Measurements from ENCODE around the gene CYTL1. TPM values are rescaled to one million over a fixed set of nuclear protein-coding genes. Genes with fewer than 3 reads are reported as not detected.

CYTL1 gene
- total RNA-seq, 1 experiment from 2014 or later: not detected

DNA sequence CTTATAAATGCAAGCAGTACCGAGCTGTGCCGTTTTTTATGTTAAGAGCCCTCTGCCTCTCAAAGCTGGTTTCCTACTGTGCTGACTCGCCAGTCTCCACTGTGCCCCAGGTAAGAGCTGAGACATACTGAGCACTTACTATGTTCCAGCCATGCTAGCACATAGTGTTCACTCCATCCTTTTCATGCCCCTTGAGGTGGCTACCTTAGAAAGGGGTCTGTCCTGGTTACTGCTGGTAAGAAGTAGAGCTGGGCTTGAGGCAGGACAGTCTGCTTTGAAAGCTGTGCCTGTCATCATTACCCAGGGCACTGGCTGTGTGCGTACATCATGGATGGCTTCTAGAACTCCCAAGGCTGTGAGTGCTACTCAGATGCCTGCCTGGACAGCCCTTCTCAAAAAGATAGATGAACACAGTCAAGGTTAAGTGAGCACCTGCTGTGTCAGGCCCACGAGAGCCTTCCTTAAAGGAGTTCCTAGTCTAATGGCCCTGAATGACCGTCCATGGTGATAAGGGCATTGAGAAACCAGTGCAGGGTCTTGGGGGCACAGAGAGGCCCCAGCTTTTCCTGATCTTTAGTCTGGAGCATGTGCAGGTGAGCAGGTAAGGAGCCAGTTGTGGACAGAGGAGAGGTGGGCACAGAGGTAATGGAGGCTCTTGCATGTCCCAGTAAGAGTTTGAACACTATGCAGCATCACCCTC lies 33.6 kb upstream of the CYTL1 start:
- POLR2A ChIA-PET (ENCODE audit: unreplicated experiment): no interaction called here
- Histone ChIP-seq H3F3A (ENCODE audit: low read length, unreplicated experiment) (no peaks in the 10 kb centered on the region), H3K9me2 (replicated peaks; ENCODE audit: low read length) (no peaks in the 10 kb centered on the region), H3K9me3 (ENCODE audit: low read length) (no peaks in the 10 kb centered on the region), H3K4me3 (ENCODE audit: low read length) (no peak overlapping the region), H3K4me2 (ENCODE audit: low read length) (no peak overlapping the region), H2AFZ (ENCODE audit: low read length) (no peak overlapping the region), H3K9ac (ENCODE audit: low read length) (no peak overlapping the region), H3K27ac (ENCODE audit: low read length) (no peak overlapping the region), H3K79me2 (ENCODE audit: low read length) (no peaks in the 10 kb centered on the region), H3K36me3 (ENCODE audit: low read depth, low read length) (no peaks in the 10 kb centered on the region), H4K20me1 (ENCODE audit: low read length) (no peaks in the 10 kb centered on the region), H3K27me3 (ENCODE audit: low read length) (no peaks in the 10 kb centered on the region), H3K4me1 (ENCODE audit: insufficient read depth, low read length) (peaks cover 5% of the 10 kb centered on the region; the same call in 1 of the 2 replicates)
- intact Hi-C loops (cut with micrococcal nuclease): loop anchor here (5.0 kb wide), 1 partner anchor 56 kb away; no protein-coding TSS in a partner anchor
- TF ChIP-seq CTCF (conservative IDR thresholded peaks at IDR 0.05; ENCODE audit: low read depth, low read length) (no peak), EZH2phosphoT487 (IDR thresholded peaks at IDR 0.05; ENCODE audit: borderline replicate concordance, low read length) (no peak), EZH2 (IDR thresholded peaks at IDR 0.05; ENCODE audit: low read length, unreplicated experiment) (no peak)
- CTCF ChIA-PET: no interaction called here
- BruUV-seq (replicated peaks): no TSS peak
- ATAC-seq (no peak), DNase-seq (peak; percentile 4)

- ChIA-PET CTCF (no interaction called here), POLR2A (ENCODE audit: unreplicated experiment) (no interaction called here)
- Histone ChIP-seq H3K4me2 (ENCODE audit: low read length) (no peak overlapping the region), H4K20me1 (ENCODE audit: low read length) (no peaks in the 10 kb centered on the region), H3F3A (ENCODE audit: low read length, unreplicated experiment) (no peaks in the 10 kb centered on the region), H3K36me3 (ENCODE audit: low read depth, low read length) (no peaks in the 10 kb centered on the region), H3K79me2 (ENCODE audit: low read length) (no peaks in the 10 kb centered on the region), H3K4me3 (ENCODE audit: low read length) (0 out of 2 replicates have a peak overlapping the region, but pooled peaks have one; percentile 65), H3K9me2 (replicated peaks; ENCODE audit: low read length) (no peaks in the 10 kb centered on the region), H3K9ac (ENCODE audit: low read length) (no peak overlapping the region), H3K9me3 (ENCODE audit: low read length) (no peaks in the 10 kb centered on the region), H3K27me3 (ENCODE audit: low read length) (no peaks in the 10 kb centered on the region), H3K27ac (ENCODE audit: low read length) (no peak overlapping the region), H2AFZ (ENCODE audit: low read length) (no peak overlapping the region), H3K4me1 (ENCODE audit: insufficient read depth, low read length) (peaks cover 5% of the 10 kb centered on the region; the same call in 1 of the 2 replicates)
- TF ChIP-seq CTCF (conservative IDR thresholded peaks at IDR 0.05; ENCODE audit: low read depth, low read length) (no peak), EZH2 (IDR thresholded peaks at IDR 0.05; ENCODE audit: low read length, unreplicated experiment) (no peak), EZH2phosphoT487 (IDR thresholded peaks at IDR 0.05; ENCODE audit: borderline replicate concordance, low read length) (no peak)
- intact Hi-C loops (cut with micrococcal nuclease): loop anchor here (5.0 kb wide), 1 partner anchor 55 kb away; no protein-coding TSS in a partner anchor
- ATAC-seq (no peak), DNase-seq (no peak)
- no TSS peak for BruUV-seq (replicated peaks)
These were observed 33.0 kb upstream of the CYTL1 start for GRCh38 chr4:5052204-5052702.

All from PC-3 (cell line).